ENCODE results near the gene TMEM69.
"Not testable (repeated sequence)": the region's sequence is repeated elsewhere in the genome, so short reads cannot be mapped to it uniquely, and the experiment has no call there.

TMEM69 gene

DNA sequence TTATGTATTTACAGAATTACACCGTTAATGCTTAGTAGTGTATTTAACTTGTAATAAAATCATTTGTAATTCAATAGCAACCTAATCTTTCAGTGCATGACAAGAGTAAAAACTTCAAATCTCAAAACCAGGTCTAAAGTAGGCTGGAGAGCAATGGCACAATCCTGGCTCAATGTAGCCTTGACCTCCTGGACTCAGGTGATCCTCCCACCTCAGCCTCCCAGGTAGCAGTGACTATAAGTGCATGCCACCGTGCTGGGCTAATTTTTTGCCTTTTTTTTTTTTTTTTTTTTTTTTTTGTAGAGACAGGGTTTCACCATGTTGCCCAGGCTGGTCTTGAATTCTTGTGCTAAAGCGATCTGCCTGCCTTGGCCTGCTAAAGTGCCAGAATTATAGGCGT, 51.2 kb downstream of the TMEM69 start:
- TF ChIP-seq, protein P1, sequence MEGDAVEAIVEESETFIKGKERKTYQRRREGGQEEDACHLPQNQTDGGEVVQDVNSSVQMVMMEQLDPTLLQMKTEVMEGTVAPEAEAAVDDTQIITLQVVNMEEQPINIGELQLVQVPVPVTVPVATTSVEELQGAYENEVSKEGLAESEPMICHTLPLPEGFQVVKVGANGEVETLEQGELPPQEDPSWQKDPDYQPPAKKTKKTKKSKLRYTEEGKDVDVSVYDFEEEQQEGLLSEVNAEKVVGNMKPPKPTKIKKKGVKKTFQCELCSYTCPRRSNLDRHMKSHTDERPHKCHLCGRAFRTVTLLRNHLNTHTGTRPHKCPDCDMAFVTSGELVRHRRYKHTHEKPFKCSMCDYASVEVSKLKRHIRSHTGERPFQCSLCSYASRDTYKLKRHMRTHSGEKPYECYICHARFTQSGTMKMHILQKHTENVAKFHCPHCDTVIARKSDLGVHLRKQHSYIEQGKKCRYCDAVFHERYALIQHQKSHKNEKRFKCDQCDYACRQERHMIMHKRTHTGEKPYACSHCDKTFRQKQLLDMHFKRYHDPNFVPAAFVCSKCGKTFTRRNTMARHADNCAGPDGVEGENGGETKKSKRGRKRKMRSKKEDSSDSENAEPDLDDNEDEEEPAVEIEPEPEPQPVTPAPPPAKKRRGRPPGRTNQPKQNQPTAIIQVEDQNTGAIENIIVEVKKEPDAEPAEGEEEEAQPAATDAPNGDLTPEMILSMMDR (IDR thresholded peaks at IDR 0.05; ENCODE audit: low read depth, low read length, missing control alignments), result no peak
- DNase-seq (ENCODE audit: low read depth), result no peak
- H3K4me3 ChIP-seq (ENCODE audit: low read depth, low read length), result no peak overlapping the region

DNA sequence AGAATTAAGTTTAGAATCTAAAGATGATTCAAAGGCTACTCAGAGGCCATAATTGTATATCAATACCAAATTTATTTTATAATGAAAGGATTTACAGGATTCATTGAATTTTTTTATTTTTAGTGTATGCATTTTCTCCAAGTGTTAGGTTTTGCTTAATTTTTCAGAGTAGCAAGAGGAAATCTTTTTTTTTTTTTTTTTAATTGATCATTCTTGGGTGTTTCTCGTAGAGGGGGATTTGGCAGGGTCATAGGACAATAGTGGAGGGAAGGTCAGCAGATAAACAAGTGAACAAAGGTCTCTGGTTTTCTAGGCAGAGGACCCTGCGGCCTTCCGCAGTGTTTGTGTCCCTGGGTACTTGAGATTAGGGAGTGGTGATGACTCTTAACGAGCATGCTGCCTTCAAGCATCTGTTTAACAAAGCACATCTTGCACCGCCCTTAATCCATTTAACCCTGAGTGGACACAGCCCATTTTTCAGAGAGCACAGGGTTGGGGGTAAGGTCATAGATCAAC, 51.7 kb downstream of the TMEM69 start:
- not testable (repeated sequence) for H3K4me3 ChIP-seq (ENCODE audit: low read depth, low read length); DNase-seq (ENCODE audit: low read depth)

All from GM12864 (cell line).